Stimulated activated CD4-positive, alpha-beta T cell treated with anti-CD3 and anti-CD28 coated beads, TNF-alpha, amount 100 ng/mL, for 24 hours (primary cell): ENCODE data around the gene L1CAM.

Experiments used
- DNase-seq, 3 experiments: peaks; one replicate each; pipeline ENCODE4 v3.0.0-alpha.2; 2020; ENCODE audit warnings: low read depth in 3 of 3

Gene L1CAM

DNA sequence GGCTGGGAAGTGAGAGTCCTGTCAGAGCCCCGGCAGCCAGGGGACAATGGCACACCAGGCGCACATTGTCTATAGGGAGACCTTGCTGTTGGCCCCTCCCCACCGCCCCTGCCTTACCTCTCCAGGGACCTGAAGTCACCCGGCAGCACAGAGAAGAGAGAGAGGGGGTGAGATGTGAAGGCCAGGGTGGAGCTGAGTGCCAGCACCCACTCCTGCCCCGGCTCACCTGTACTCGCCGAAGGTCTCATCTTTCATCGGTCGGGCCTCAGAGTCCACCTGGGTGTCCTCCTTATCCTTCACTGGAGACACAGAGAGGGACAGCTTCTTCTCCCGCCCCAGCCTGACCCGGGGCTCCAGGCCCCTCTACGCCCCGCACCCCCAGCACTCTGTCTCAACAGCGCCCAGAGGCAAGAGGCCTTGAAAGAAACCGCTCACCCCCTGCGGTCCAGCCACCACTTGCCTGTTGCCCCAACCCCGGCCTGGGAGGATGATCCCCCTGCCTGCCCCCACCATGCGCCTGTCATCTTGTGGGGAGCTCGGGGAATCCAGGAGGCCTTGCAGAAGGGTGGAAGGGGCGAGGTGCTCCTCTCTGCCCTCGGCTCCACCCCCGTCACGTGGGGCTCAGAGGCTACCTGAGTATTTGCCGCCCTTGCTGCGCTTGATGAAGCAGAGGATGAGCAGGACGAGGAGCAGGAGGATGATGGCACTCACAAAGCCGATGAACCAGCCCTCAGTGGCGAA is 22.6 kb downstream of the L1CAM start:
- no peak for DNase-seq

DNA sequence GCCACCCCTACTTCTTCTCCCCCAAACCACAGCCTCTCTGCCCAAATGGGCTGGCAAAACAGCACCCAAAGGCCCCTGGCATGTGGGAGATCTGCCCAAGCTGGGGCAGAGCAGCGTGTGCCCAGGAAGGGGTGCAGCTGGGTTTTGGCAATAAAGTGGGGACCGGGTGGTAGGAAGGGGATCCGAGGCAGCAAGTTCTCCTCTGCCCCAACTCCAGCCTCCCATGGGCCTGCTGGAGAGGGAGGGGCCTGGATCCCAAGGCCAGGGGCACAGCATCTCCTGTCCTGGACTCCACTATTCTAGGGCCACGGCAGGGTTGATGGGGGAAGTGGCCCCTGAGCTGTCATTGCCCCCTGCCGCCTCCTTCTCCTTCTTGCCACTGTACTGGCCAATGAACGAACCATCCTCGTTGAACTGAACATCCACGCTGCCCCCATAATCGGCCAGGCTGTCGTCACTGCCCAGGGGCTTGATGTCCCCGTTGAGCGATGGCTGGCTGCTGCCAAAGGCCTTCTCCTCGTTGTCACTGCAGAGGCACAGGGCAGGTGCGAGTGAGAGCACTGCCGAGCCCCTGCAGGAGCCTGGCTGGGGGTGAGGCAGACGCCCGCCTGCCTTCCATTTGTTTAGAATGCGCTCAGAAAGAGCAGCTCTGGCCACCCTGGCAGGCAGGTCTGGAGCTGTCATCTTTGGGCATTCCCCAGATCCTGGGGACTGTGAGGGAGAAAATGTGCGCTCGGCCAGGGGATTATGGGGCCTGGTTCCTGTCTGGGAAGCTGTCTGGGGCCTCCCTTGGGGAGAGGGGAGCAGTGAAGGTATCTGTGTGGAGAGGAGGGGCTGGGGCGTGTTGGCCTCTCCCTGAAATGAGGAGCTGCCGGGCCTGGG is 23.4 kb downstream of the L1CAM start:
- no peak for DNase-seq

DNA sequence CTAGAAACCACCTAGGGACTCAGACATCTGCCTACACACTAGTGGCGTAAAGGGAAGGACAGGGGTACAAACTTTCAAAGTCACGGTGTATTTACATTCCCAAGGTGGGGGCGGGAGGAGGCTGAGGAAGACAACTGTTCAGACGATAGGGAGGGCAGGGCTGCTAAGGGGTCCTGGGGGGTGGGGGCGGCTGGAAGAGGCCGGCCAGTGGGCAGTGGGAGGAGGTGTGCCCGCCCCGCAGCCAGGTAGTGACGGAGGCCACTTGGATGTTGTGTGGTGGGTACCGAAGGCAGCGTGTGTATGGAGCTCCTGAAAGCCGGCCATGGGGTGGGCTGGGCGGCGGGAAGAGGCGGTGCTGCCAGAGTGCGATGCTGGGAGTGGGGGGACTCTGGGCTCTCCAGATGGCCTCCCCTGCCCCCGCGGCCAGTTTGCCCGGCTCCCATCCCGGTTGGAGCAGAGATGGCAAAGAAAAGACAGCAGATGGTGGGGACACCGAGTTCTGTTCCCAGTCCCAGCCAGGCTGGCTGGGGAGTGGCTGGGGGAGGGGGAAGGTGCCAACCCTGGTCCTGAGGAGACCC is 24.2 kb downstream of the L1CAM start:
- no peak for DNase-seq

DNA sequence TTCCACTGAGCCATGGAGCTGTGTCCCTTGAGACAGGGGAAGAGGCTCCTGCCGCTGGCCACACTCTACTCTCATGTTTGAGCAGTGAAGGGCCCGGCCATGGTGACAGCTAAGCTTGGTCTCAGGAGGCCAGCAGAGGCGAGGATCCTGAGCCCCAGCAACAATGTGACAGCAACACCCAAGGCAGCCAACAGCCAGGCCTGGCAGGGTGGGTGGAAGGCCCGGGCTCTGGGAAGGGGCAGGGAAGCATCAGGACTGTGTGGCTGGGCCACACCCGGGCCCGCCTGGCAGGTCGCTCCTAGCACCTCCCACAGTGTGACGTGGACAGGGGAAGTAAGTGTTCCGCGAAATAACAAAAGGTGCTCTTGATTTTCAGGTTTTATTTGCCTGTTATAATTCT is 24.8 kb downstream of the L1CAM start:
- no peak for DNase-seq

DNA sequence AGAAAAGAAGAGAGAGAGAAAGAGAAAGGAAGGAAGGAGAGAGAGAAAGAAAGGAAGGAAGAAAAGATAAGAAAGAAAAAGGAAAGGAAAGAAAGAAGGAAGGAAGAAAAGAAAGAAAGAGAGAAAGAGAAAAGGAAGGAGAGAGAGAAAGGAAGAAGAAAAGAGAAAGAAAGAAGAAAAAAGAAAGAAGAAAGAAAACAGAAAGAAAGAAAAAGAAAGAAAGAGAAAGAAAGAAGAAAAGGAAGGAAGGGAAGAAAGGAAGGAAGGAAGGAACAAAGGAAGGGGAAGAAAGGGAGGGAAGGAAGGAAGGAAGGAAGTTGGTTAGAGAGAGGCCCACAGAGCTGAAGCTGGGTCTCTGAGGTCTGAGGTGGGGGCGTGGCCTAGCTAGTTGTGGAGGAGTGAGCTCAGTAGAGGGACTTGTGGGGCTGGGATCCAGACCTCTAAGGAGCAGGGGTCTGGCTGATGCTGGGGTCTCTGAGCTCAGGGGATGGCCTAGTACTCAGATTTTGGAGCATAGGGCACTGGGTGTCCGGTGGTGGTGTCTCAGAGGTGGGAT is 28.5 kb downstream of the L1CAM start:
- no peak for DNase-seq

DNA sequence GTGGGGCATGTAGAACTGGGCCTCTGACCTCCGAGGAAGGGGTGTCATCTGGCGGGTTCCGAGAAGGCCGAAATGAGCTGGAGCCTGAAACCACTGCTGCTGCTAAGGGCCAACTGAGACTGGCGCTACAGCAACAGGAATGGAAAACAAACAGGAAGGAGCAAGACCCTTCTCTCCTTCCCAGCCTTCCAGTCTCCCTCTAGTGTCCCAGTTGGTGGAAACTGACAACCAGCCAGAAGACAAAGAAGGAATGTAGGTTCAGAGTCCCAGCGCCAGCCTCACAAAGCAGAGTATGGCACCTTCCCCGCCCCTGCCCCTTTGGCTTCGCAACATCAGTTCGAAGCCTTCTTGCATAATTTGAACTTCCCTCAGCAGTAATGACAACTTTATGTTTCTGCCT is 31.3 kb downstream of the L1CAM start:
- no peak for DNase-seq

DNA sequence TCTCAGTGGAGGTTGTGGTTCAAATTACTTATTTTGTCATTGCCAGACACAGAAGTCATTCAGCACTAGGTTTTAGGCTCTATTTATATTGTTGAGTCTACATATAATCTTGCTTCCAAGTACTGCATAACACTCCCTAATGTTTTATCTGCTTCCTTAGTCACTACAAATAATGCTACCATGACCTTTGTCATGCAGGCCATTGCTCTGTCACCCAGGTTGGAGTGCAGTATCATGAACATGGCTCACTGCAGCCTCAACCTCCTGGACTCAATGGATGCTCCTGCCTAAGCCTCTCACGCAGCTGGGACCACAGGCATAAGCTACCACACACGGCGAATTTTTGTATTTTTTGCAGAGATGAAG is 32.1 kb downstream of the L1CAM start:
- no peak for DNase-seq

DNA sequence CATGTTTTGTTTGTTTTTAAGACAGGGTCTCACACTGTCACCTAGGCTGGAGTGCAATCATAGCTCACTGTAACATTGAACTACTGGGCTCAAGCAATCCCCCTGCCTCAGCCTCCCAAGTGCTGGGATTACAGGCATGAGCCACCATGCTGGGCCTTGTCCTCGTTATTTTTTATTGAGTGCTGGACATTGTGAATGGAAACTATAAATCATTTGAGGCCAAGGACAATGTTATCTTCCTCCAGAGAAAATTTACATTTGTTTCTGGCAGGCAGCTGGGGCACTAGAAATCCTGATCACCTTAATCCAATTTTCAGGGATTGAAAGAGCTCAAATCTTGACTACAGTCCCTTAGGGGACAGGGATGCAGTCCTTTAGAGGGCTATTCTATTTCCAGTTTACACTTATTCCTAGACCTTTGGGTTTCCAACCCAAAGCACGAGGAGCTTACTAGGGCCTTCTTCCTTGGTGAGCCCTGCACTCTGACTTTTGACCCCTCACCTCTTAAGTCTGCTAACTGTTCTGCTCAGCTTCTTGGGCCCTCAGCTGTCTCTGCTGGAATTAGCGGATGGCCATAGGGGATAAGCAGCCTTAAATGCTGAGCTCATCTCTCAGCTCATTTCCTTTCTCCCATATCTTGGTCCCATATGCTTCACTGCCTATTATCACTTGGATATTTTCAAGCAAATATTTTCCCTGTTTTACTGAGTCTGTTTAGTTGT is 32.6 kb downstream of the L1CAM start:
- DNase-seq: no peak

DNA sequence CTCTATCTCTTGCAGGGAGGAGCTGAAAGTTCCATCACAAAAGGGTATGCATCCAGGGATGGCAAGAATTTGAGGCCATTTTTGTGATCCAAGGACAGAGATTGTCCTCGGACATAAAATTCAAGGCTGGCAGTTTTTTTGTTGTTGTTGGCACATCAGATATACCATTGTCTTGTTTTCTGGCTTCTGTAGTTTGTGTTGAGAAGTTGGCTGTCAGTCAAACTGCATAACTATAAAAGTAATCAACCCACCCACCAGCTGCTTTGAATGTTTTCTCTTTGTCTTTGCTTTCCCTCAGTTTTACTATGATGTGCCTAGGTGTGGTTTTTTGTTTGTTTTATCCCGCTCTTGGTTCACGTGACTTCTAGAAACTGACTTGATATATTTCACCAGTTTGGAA is 34.0 kb downstream of the L1CAM start:
- DNase-seq: no peak

DNA sequence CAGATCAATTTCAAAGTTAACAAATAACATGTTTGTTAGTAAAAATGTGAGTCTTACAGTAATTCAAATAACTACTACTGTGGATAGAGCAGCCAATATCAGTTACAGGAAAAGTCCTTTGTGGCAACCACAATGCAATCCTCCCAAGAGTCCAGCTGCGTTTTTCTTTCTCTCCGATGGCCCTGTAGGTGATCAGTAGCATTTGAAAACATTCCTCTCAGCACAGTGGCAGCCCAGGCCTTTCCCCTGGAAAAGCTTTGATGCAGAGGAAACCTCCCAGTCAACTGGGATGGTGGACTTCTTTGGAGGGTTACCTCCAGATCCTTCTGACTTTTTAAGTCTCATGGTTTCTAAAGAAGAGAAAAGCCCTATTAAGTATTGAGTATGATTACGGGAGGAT is 37.6 kb downstream of the L1CAM start:
- DNase-seq: no peak

DNA sequence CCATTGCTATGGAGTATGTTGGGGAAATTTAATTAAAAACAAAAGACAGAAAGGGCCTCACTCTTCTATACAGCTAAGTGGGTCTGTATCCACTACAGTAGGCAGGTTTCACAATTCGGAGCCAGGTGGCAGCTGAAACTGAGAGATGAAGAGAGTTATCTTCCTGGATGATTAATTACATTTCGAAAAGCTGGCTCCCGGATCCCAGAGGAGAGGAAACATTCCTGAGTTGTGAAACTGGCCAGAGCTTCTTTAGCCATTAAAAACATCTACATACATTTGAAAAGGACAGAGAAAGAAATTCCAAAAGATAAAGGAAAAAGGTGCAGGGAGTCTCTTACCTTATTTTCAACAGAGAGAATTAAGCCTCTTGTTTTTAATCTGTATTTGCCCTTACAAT is 40.1 kb downstream of the L1CAM start:
- DNase-seq: no peak

DNA sequence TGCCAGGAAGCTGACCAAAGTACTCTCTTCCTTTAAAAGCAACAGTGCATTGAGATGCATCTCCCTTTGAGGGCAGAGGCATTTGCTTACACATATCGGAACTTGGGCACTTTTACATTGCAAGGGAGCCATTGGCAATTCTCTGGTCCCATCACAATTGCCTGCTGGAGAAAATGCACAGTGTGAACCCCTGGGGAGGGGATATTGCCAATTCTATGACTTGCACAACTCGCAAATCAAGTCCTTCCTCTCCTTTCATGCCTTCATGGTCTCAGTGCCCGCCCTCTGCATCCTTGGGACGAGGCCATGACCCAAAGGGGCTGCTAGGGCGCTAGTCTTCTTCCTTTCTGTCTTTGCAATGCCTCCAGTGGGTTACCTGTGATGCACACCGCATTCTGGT is 40.8 kb downstream of the L1CAM start:
- no peak for DNase-seq

DNA sequence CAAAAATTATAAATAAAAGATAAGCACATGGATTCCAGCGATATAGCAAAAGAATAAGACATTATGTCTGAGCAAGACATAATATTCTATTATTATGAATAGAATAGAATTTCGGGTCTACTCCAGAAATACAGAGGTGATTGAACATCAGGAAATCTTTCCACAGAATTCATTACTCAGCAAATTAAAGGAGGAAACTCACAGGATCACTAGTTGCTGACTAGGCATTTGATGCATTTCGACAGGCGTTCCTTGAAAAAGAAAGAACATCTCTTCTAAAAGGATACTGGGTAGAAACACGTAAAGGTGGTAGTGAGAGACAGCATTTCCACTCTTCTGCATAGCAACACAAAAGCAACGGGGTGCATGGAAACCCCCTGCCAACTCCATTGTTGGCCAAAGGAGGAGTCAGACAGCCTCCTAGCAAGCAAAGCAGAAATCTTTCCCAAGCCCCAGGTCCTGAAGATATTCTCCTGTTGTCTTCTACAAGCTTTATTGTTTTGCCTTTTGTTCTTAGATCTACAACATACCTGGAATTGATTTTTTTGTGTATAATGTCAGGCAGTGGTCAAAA is 41.4 kb downstream of the L1CAM start:
- no peak for DNase-seq

DNA sequence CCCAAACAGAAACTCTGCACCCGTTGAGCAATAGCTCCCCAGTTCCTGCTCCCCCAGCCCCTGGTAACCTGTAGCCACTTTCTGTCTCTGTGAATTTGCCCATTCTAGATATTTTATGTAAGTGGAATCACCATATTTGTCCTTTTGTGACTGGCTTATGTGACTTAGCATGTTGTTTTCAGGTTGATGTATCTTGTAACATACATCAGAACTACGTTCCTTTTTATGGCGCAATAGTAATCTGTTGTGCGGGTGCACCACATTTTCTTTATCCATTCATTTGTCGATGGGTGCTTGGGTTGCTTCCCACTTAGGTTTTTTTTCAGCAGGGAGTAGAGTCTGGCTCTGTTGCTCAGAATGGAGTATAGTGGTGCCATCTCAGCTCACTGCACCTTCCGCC is 49.1 kb downstream of the L1CAM start:
- DNase-seq: no peak

DNA sequence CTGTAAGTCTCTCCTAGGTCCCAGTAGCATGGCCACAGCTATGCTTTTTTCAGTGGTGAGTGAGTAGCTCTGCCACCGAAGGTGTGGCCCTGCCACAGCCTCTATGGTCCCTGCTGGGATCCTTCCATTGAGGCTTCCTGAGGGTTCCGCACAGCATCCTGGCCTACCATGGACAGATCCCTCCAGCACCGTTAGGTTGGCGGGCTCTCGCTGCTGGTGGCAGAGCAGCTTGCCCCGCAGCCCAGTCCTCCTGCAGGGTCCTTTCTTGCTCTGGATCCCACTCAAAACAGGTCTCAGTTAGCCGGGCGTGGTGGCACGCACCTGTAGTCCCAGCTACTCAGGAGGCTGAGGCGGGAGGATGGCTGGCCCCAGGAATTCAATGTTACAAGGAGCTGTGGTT is 53.2 kb downstream of the L1CAM start:
- no peak for DNase-seq

DNA sequence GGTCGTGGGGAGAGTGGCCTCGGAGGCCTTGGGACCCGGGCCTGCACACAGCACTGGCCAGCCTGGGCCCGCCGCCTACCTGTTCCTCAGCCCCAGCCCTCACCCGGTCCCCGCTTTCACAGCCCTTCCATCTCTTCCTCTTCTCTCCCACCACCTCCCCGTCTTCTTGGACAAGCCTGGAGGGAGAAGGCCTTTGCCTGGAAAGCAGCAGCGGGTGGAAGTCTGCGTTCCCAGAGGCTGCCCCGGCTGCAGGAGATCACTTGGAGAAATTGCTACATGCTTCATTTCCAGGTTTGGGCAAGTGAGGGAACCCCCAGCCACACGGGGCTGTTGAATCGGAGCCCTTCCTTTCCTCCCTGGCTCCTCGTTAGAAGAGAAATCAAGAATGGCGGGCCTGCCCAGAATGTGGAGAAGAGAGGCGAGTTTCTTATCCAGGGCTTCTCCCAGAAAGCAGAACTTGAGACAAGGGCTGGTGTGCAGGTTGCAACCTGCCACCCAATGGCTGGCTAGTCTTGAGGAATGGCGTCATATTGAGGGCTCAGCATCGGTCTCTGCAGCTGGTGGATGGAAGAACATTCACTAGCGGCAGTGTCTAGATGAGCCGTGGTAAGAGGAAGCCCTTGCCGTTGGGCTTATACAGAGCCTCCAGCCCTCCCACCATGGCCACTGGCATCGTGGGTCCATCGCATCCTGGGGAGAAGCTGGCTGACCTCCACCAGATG is 54.4 kb downstream of the L1CAM start:
- no peak for DNase-seq

DNA sequence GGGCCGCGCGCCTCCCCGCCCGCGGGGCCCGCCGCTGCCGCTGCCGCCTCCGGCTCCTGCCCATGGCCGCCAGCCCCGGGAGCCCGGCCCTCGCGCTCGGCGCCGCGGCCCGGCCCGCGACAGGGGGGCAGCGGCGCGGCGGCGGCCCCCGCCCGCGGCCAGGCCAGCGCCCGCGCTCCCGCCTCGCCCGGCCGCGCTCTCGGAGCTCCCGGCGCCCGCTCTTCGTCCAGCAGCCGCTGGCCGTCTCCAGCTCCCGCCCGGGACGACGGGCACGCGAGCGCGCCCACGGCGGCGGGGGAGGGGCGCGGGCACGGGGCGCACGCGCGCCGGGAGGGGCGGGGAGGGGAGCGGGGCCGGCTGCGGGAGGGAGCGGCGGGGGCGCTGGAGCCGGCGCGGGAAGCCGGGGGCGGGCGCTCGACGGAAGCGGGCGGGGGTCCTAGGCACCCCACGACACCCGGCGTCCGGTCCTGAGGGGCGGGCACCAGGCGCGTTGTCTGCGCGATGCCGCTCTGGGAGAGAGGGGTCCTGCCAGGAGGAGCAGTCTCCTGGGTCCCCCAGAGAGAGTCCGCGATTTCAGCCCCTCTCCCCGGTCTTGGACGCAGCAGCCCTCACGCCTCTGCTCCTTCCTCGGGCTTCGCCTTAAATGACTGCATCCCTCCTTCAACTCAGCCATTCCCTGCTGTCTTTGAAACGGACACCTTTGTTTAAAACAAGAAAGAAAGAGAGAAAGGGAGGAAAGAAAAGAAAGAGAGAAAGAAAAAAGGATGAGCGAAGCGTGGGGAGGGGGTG is 55.1 kb downstream of the L1CAM start:
- no peak for DNase-seq

DNA sequence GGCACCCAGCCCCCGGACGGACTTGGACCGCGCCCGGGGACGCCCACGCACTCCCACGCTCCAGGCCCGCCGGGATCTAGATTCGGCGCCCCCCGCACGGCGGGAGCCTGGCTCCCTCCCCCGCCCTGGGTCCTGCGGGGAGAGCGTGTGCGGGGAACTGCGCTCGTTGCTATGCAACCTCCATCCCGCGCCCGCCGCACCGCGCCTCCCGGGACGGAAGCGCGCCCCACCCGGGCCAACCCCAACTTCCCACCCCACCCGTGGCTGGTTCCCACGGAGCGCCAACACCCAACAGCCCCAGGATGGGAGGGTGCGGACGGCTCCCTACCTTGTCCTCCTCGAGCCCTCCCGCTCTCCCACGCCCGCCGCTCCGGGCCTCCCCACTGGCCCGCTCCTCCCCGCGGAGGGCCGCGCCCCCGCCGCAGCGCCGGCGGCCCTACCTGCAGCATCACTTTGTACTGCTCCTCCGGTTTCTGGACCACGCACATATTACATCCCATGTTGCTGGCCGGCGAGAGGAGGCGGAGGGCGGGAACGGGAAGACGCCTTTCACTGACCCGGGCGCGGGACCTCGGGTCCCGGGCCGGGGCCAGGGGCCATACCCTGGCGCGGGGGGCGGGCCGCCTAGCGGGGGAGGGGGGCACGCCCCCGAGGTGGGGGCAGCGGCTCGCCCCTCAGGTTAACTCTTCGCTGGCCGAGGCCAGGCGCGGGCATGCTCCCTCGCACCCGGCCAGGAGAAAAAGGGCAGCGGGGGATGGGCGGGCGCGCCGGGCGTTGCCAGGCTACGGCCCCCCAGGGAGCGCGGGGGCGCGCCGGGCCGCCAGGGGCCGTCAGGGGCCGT is 56.0 kb downstream of the L1CAM start, which contains the start of gene PDZD4:
Gene PDZD4 (minus strand): TSS at position 746 of the 841 bp plus-strand sequence. CDS start 246 bp downstream, at position 500.
- DNase-seq: no peak

DNA sequence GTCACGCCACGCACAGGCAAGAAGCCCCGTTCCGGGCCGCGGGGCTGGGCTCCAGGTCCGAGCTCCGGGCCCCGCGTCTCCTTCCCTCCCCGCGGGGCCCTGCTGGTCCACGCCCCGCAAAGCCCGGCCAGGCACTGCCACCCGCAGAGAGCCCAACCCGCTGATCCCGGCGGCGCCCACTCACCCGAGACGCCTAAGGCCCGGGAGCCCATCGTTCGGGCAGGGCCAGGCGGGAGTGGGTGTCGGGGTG is 56.5 kb downstream of the L1CAM start:
- DNase-seq: no peak
